22Rv1 (cell line): ENCODE measurements around the gene LRRC73.

Experiments
- ZFX ChIP-seq: fragments of 450-650 bp; IDR thresholded peaks from 2 replicates; pipeline ENCODE4 v1.6.1; 2017; ENCODE audit warnings: antibody characterized with exemption, borderline replicate concordance
- TF ChIP-seq, protein P1 (sequence below): fragments of 450-650 bp; IDR thresholded peaks from 2 replicates; pipeline ENCODE4 v1.5.1; 2017; ENCODE audit warnings: mild to moderate bottlenecking

DNA sequence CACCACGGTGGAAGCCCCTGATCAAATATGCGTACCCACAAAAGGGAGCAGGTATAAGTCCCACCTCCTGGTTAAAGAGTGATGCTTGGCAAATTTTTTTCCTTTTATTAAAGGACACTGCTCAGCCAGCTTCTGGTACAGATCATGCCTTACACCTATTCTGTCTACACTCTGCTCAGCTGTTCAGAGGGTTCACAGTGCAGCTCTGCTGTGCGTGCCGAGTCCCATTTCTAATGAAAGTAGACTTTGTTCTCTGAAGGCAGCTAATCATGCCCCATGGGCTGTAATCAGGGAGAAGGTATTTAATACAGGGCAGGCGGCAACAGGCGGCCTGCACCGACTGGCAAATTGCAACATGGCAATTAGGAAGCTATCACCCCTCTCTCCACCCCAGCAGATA lies 16.3 kb downstream of the LRRC73 start:
- TF ChIP-seq, protein P1, sequence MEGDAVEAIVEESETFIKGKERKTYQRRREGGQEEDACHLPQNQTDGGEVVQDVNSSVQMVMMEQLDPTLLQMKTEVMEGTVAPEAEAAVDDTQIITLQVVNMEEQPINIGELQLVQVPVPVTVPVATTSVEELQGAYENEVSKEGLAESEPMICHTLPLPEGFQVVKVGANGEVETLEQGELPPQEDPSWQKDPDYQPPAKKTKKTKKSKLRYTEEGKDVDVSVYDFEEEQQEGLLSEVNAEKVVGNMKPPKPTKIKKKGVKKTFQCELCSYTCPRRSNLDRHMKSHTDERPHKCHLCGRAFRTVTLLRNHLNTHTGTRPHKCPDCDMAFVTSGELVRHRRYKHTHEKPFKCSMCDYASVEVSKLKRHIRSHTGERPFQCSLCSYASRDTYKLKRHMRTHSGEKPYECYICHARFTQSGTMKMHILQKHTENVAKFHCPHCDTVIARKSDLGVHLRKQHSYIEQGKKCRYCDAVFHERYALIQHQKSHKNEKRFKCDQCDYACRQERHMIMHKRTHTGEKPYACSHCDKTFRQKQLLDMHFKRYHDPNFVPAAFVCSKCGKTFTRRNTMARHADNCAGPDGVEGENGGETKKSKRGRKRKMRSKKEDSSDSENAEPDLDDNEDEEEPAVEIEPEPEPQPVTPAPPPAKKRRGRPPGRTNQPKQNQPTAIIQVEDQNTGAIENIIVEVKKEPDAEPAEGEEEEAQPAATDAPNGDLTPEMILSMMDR = no peak
- TF ChIP-seq ZFX = no peak
